KMS-11 (cell line): ENCODE measurements around the gene SUZ12.
"Not testable (repeated sequence)": the region's sequence is repeated elsewhere in the genome, so short reads cannot be mapped to it uniquely, and the experiment has no call there.

ENCODE experiments used
- H2AFZ ChIP-seq: fragments of 200-600 bp; sonication (generic); 2 replicates; pipeline ENCODE4 v1.6.1; 2016; ENCODE audit warnings: antibody characterized with exemption, mixed run types, low read depth
- H3K27ac ChIP-seq: fragments of 200-600 bp; sonication (generic); 2 replicates; pipeline ENCODE4 v1.6.1; 2016; ENCODE audit warnings: mild to moderate bottlenecking, mixed run types
- H3K27me3 ChIP-seq: fragments of 200-600 bp; sonication (generic); 2 replicates; pipeline ENCODE4 v1.6.1; 2017; ENCODE audit warnings: mild to moderate bottlenecking, low read depth, mixed run types, moderate library complexity; ENCODE audit not compliant: insufficient read depth
- H3K36me3 ChIP-seq: fragments of 200-600 bp; sonication (generic); 2 replicates; pipeline ENCODE4 v1.6.1; 2017; ENCODE audit warnings: mild to moderate bottlenecking, mixed run types; ENCODE audit not compliant: insufficient read depth
- H3K4me1 ChIP-seq: fragments of 200-600 bp; sonication (generic); 2 replicates; pipeline ENCODE4 v1.6.1; 2016; ENCODE audit warnings: mild to moderate bottlenecking, low read depth, mixed run types; ENCODE audit not compliant: poor library complexity, severe bottlenecking
- H3K4me2 ChIP-seq: fragments of 200-600 bp; sonication (generic); 2 replicates; pipeline ENCODE4 v1.7.0; 2016; ENCODE audit warnings: mild to moderate bottlenecking, mixed run types
- H3K4me3 ChIP-seq: fragments of 200-600 bp; sonication (generic); IDR thresholded peaks from 2 replicates; pipeline ENCODE4 v1.6.1; 2017; ENCODE audit warnings: low read depth, low read length, mixed read lengths; ENCODE audit not compliant: insufficient read depth
- H3K79me2 ChIP-seq: fragments of 200-600 bp; sonication (generic); 2 replicates; pipeline ENCODE4 v1.6.1; 2016; ENCODE audit warnings: low read depth, mixed run types; ENCODE audit not compliant: insufficient read depth
- H3K9ac ChIP-seq: fragments of 200-600 bp; sonication (generic); 2 replicates; pipeline ENCODE4 v1.6.1; 2016; ENCODE audit warnings: mild to moderate bottlenecking, mixed run types
- H4K20me1 ChIP-seq: fragments of 200-600 bp; sonication (generic); 2 replicates; pipeline ENCODE4 v1.6.1; 2016; ENCODE audit warnings: mild to moderate bottlenecking, mixed run types; ENCODE audit not compliant: insufficient read depth
- TF ChIP-seq, protein P1 (sequence below): fragments of 200-600 bp; sonication (generic); conservative IDR thresholded peaks from 2 replicates; pipeline ENCODE4 v1.6.1; 2017; ENCODE audit warnings: low read depth, mild to moderate bottlenecking, antibody characterized with exemption, low read length, moderate library complexity, mixed read lengths

The SUZ12 gene

DNA sequence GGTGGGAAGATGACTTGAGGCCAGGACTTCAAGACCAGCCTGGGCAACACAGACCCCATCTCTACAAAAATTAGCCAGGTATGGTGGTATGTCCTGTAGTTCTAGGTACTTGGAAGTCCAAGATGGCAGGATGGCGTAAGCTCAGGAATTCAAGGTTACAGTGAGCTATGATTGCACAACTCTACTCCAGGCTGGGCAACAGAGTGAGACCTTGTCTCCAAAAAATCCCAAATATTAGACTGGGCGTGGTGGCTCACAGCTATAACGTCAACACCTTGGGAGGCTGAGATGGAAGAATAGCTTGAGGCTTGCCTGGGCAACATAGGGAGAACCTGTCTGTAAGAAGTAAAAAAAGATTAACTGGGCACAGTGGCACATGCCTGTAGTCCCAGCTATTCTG is 30.8 kb downstream of the SUZ12 start:
- Histone ChIP-seq H3K9ac (no peak overlapping the region), H2AFZ (no peak overlapping the region), H3K27ac (no peak overlapping the region), H3K79me2 (peaks cover 11% of the 10 kb centered on the region; the same call in 1 of the 2 replicates), H3K27me3 (no peaks in the 10 kb centered on the region), H3K36me3 (peaks cover 10% of the 10 kb centered on the region; the same call in 1 of the 2 replicates), H4K20me1 (no peaks in the 10 kb centered on the region), H3K4me2 (no peak overlapping the region), H3K4me1 (no peaks in the 10 kb centered on the region), H3K4me3 (no peak overlapping the region)
- TF ChIP-seq, protein P1, sequence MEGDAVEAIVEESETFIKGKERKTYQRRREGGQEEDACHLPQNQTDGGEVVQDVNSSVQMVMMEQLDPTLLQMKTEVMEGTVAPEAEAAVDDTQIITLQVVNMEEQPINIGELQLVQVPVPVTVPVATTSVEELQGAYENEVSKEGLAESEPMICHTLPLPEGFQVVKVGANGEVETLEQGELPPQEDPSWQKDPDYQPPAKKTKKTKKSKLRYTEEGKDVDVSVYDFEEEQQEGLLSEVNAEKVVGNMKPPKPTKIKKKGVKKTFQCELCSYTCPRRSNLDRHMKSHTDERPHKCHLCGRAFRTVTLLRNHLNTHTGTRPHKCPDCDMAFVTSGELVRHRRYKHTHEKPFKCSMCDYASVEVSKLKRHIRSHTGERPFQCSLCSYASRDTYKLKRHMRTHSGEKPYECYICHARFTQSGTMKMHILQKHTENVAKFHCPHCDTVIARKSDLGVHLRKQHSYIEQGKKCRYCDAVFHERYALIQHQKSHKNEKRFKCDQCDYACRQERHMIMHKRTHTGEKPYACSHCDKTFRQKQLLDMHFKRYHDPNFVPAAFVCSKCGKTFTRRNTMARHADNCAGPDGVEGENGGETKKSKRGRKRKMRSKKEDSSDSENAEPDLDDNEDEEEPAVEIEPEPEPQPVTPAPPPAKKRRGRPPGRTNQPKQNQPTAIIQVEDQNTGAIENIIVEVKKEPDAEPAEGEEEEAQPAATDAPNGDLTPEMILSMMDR: no peak

DNA sequence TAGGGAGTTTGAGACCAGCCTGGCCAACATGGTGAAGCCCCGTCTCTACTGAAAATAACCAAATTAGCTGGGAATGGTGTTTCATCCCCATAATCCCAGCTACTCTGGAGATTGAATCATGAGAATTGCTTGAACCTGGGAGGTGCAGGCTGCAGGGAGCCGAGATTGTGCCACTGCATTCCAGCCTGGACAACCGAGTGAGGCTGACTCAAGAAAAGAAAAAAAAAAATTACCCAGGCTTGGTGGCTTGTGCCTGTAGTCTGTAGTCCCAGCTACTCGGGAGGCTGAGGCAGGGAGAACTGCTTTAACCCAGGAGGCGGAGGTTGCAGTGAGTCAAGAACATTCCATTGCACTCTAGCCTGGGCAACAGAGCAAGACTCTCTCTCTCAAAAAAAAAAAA is 33.6 kb downstream of the SUZ12 start:
- not testable (repeated sequence) for H3K36me3 ChIP-seq

DNA sequence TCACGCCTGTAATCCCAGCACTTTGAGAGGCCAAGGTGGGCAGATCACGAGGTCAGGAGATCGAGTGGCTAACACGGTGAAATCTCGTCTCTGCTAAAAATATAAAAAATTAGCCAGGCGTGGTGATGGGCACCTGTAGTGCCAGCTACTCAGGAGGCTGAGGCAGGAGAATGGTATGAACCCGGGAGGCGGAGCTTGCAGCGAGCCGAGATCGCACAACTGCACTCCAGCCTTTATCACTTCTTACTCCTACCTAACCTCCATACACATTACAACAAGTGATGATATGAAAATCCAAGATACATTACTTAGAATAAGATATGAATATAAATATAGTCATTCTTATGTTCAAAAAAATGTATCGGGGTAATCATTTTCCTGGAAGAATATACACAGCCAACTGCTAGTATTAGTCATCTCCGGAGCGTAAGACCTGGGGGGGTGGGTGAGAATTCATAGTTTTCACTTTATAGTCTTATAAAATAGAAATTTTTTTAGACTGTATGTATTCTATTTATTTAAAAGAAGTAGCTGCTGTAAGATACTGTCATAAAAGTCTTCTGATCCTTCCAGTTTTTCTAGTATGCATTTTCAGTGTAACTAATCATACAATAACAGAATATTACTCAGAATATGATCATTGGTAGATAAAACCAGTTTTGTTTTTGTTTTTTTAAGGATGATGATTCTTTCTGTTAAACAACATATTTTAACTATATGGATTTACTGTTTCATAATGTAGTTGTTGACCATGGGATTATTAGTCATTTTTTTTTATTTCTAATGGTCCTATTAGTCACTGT is 37.7 kb downstream of the SUZ12 start:
- not testable (repeated sequence) for H3K4me3 ChIP-seq, H2AFZ ChIP-seq, H3K27me3 ChIP-seq, H3K4me2 ChIP-seq, H3K36me3 ChIP-seq, H3K79me2 ChIP-seq, H4K20me1 ChIP-seq, H3K4me1 ChIP-seq, H3K9ac ChIP-seq, H3K27ac ChIP-seq

More for the DNA sequence above, 33.6 kb downstream of the SUZ12 start:
- not testable (repeated sequence) for H3K9ac ChIP-seq, H3K27ac ChIP-seq, H3K27me3 ChIP-seq, H3K4me3 ChIP-seq, H3K4me1 ChIP-seq, H3K4me2 ChIP-seq, H4K20me1 ChIP-seq, H2AFZ ChIP-seq, H3K79me2 ChIP-seq

DNA sequence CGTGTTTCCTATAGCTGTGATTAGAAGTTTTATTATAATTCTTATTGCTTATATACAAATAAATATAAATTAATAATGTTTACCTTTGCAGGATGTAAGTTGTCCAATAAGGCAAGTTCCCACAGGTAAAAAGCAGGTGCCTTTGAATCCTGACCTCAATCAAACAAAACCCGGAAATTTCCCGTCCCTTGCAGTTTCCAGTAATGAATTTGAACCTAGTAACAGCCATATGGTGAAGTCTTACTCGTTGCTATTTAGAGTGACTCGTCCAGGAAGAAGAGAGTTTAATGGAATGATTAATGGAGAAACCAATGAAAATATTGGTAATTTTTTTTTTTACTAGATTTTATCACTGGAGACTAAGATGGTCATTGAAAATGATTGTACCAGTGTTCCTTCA is 38.6 kb downstream of the SUZ12 start:
- not testable (repeated sequence) for H3K4me2 ChIP-seq, H3K36me3 ChIP-seq, H3K27me3 ChIP-seq, H3K4me3 ChIP-seq, H2AFZ ChIP-seq, H3K9ac ChIP-seq, H4K20me1 ChIP-seq, H3K79me2 ChIP-seq, H3K27ac ChIP-seq, H3K4me1 ChIP-seq

DNA sequence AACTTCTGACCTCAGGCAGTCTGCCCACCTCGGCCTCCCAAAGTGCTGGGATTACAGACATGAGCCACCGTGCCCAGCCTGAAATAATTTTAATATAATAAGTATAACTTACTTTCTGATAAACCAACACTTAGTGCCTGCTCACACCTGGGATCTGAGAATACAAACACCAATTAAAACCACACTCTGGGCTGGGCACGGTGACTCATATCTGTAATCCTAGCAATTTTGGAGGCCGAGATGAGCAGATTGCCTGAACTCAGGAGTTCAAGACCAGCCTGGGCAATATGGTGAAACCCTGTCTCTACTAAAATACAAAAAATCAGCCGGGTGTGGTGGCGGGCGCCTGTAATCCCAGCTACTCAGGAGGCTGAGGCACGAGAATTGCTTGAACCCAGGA is 55.0 kb downstream of the SUZ12 start:
- H3K4me3 ChIP-seq, H3K9ac ChIP-seq, H3K27ac ChIP-seq, H3K4me2 ChIP-seq, H4K20me1 ChIP-seq, H2AFZ ChIP-seq, H3K27me3 ChIP-seq, H3K4me1 ChIP-seq, H3K79me2 ChIP-seq: not testable (repeated sequence)
- H3K36me3 ChIP-seq: peaks cover 25% of the 10 kb centered on the region; the same call in 1 of the 2 replicates

DNA sequence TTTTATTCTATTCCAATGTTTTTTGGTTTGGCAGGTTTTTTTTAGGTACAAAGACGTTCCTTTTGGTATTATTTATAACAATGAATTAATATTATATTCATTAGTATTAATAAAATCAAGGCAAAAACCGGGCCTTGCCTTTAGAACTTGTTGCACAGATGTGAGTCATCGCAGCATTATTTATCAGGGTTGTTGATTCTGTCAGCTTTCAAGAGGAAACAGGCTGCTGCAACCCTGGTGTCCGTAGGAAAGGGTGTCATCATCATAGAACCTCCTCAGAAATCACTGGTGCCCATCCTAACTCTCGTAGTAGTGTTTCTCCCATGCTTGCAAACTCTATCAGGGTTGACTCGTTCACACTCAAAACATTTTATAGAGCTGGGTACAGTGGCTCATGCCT is 60.2 kb downstream of the SUZ12 start:
- Histone ChIP-seq H3K27ac (no peak overlapping the region), H3K9ac (no peak overlapping the region), H3K4me3 (no peak overlapping the region), H3K36me3 (peaks cover 29% of the 10 kb centered on the region; the same call in 1 of the 2 replicates), H3K27me3 (no peaks in the 10 kb centered on the region), H3K4me2 (no peak overlapping the region), H3K79me2 (no peaks in the 10 kb centered on the region), H4K20me1 (0 out of 2 replicates have a peak, but pooled peaks cover 3% of the 10 kb centered on the region), H3K4me1 (no peaks in the 10 kb centered on the region), H2AFZ (no peak overlapping the region)
- TF ChIP-seq, protein P1: no peak
